Muscle of arm (tissue), 12 donors: ENCODE data around the gene PLEKHF1. TPM values are rescaled to one million over a fixed set of nuclear protein-coding genes. Genes with fewer than 3 reads are reported as not detected.

Experiments
- DNase-seq: peaks from one replicate; pipeline ENCODE4 v3.0.0-alpha.2; 2013
- polyA plus RNA-seq, 12 donors: library from polyadenylated mRNA; unstranded; fragments of 120-200 nt; gene quantifications; one replicate each; pipeline ENCODE4 v1.2.1, GENCODE V29; 2013; ENCODE audit not compliant: insufficient read length in 12 of 12

Gene PLEKHF1
- polyA plus RNA-seq, 12 donors = 2.5 to 5.5 (median 3.5) TPM; not detected in 2

DNA sequence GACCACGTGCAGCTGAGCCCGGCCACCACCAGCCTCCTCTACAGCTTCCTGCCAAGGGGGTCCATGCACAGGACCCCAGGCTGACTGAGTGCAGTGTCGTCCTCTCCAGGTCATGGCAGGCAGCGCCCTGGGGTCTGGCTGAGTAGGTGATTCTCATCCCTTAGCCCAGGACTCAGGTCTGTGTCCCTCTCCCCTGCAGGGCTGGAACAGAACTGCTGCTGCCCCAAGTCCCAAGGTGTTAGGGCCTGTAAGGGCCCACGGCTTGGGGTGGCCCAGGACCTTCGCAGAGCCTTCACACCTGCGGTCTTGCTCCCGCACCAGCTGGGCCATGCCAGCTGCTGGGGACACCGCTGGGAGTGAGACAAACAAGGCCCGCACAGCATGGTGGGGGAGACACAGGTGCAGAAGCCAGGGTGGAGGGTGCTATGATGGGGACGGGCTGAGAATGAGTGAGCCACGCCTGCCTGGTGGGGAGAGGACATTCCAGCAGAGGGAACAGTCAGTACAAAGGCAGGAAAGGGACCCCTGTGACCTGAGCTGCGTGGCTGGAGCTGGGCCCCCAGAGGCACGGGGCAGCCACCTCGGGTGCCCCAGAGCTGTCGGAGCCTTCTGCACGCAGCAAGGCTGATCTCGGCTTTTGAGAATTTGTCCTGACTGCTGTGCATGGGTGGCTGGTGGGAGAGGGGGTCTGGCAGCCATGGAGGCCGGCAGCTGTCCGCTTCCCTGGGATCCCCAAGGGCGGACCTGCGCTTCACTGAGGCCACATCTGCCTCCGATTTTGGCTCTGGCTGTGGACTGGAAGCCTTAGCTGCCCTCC, 11.9 kb downstream of the PLEKHF1 start:
- no peak for DNase-seq

DNA sequence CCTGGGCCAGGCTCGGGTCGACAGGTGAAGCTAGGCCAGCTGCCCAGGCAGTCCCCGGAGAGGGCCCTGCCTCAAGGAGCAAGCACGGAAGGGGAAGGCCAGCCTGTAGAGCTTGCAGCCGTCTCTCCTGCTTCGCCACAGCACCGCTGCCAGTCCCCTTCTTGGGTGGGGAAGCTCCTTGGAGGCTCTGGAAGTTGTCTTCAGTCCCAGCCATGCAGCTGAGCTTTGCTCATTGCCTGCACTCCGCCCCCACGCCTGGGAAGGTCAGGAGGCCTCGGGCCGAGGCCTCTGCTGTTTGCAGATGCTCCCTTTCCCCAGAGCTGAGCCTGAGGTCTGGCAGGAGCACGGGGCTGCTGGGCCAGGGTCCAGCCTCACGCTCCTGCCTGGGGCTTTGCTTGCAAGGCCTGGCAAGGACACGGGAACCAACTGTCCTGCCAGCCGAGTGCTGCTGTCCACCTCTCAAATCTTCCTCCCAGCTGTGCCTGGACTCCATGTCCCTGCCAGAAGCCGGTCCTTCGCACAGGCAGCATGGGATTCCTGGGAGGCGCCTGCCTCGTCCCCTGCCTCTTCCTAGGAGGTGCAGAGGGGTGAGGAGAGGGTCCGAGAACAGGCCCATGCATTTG, 13.3 kb downstream of the PLEKHF1 start:
- DNase-seq = peak; percentile 82

DNA sequence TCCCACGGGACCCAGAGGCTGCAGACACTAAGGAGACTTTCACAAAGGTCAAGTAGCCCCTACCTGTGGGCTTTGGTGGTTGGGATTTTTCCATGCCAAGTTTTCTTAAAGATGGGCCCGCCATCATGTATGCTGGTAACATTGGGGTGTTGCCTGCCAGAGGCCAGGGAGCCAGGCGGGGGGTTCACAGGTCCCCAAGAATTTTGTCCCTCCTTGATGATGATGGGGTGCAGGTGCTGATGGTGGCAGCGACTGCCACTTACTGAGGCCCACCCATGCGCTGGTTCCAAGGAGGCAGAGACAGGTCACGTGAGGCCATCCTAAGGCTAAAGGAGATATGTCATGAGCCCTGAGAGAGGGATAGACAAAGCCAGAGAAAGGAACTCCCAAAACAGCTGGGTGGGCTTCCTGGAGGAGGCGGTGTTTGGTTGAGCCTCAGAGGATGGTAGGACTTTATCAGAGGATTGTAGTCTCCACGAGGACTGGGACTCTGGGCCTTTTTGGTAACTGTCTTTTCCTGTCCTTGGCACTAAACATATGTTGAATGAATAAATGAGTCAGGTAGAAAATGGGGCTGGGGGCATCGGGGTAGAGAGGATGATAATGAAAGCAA, 14.4 kb downstream of the PLEKHF1 start:
- no peak for DNase-seq

DNA sequence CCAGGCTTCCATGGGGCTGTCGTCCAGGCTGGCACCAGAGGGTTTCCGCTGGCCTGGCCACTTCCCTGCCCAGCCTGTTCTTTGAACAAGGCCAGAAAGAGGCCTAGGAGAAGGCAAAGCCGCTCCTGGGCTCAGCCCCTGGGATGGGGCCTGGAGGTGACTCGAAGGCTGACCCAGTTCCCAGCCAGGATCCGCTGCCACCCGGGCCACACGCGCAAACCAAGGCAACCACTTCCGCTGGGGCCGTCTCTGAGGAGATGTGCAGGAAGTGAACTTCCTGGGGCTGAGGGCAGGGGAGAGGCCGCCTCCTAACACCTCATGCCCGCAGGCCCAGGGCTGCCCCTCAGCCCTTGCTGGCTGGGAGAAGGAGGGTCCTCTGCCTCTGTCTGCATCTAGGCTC, 15.2 kb downstream of the PLEKHF1 start:
- DNase-seq = no peak

DNA sequence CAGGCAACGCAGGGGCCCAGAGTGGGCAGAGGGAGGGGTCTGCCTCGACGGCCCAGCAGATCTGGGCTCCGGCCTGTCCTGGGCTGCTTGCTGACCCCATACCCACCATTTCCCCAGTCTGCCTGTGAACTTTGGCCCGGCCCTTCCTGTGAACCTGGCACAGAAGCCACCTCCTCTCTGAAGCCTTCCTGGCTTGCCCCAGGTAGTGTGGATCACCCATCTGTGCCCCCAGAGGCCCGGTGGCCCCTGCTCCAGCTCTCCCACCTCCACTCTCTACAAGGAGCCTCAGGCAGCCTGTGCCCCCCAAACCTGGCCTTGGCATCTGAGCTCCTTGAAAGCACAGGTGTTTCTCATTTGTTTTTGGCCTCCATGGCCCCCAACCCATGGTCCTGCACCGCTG, 15.7 kb downstream of the PLEKHF1 start:
- DNase-seq = no peak

DNA sequence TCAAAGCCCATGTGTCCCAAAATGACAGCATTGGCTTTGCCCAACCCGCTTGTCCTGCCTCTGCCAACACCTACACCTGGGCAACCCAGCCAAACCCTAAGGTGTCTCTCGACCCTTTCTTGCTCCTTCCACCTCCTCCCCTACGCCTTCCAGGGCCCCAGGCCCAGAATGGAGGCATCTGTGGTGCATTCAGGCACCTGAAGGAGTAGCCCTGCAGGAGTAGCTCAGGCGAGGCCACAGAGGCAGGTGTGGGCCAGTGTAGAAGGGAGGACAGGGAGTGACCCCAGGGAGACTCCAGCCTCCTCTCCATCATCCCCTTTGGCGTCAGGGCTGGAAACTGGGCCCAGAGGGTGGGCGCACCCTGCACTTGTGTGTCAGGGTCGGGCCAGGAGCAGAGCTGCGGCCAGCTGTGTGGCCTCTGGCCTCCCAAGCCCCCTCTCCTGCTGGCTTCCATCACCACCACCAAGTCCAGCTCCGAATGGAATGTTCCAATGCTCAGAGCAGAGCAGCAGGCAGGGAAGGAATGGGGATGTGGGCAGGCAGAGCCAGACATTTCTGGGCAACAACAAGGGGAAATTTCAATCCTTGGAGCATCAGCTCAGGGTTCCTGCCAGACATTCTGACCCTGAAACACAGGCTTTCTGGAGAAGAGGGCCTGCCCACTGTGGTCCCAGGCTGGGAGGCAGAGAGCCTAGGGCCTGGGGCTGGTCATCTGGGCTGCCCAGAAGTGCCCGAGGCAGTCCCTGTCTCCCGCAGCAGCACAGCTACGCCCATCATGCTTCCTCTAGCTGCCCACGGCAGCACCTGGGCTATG, 16.4 kb downstream of the PLEKHF1 start:
- DNase-seq = peak; percentile 82

DNA sequence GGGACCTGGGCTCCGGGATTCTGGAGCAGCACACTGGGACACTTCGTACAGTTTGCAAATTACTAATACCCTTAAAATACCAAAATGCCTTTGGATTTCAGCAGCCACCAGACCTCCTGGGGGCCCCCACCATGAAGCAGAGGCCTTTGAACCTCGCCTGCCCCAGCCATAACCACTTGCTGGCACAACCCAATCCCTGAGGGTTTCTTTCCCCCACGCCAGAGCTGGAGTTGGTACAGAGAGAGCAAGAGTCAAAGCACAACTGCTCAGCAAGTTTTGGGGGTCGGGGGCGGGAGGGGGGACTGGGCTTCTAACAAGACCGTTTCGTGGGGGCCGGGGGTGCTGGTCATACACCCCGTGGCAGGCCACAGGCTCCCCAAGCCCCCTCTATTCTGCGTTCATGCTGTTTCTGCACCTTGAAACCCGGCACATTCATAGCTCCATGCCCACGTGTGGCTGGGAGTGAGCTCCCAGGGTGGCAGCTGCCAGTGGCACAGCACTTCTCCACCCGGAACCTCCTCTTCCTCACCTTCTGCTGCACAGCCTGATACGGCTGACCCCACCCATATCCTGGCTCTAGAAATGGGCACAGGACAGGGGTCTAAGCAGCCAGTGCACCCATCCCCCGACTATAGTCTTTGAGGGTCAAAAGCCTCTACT, 17.1 kb downstream of the PLEKHF1 start:
- no peak for DNase-seq

DNA sequence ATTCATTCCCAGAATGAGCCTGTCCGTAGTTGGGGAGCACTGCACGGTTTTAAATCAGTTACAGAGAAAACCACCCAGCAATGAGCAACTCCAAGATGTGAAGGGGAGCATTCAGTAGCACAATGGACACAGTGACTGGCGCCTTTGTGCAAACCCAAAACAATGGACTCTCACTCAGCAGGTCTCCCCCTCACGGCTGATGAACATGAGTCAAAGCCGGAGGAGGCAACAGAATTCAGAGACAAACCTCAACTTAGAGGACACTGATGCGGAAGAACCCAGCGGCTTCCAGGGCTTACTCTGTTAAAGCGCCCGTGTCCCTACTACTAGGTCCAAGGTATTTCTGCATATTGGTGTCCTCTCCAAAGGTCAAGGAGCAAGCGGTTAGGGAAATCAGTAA, 17.7 kb downstream of the PLEKHF1 start:
- DNase-seq = no peak

DNA sequence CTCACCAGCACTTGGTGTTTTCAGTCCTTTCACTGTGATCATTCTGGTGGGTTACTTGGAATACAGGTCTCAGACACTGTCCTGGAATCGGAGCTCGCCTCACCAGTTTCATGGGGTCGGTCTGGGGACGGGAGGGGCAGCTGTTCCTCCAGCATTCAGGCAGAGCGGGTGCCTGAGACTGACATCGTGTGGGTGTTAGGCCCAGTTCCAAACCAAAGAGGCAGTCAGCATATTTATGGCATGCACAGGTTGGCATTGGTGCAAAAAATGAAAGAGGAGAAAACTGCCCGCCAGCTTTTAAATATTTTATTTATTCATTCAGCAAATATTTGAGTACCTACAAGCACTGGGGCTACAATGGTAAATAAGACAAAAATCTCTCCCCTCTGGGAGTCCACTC, 20.1 kb downstream of the PLEKHF1 start:
- no peak for DNase-seq

DNA sequence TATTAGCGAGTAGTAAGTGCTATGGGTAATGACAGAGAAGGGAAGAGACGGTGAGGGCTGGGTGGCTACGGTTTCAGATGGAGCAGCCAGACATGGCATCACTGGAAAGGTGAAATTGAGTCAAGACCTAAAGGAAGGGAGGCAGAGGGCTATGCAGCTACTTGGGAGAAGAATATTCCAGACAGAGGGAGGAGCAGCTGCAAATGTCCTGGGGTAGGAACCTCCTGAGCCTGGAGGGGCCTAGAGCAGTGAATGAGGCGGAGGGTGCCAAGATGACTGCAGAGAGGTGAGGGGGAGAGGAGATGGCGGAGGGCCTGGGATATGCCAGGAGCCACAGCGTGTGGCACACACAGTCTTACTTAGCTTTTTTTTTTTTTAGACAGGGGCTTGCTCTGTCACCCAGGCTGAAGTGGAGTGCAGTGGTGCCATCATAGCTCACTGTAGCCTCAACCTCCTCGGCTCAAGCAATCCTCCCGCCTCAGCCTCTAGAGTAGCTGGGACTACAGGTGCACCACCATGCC, 21.1 kb downstream of the PLEKHF1 start:
- no peak for DNase-seq

DNA sequence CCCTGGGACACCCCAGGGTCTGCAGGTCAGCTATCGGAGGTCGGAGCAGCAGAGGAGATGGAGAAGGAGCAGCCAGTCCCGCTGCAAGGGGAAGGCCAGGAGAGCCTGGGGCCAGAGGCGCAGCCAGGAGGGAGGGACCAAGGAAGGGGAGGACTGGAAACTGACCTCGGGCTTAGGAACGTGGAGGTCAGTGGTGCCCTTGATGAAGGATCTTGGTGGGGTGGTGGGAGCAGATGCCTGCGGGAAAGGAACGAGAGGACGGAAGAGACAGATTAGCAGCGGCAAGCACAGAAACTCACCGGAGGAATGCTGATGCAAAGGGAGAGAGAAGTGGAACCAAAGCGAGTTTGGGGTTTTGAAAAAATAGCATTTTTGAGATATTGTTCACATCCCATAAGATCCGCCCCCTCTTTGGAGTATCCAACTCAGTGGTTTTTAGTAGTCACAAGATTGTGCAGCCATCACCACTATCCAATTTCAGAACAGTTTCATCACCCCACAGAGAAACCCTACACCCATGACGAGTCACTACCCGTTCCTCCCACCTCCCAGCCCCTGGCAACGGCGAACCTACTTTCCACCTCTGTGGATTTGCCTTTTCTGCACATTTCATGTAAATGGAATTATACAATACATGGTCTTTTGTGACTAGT, 22.1 kb downstream of the PLEKHF1 start:
- DNase-seq = peak; percentile 66

DNA sequence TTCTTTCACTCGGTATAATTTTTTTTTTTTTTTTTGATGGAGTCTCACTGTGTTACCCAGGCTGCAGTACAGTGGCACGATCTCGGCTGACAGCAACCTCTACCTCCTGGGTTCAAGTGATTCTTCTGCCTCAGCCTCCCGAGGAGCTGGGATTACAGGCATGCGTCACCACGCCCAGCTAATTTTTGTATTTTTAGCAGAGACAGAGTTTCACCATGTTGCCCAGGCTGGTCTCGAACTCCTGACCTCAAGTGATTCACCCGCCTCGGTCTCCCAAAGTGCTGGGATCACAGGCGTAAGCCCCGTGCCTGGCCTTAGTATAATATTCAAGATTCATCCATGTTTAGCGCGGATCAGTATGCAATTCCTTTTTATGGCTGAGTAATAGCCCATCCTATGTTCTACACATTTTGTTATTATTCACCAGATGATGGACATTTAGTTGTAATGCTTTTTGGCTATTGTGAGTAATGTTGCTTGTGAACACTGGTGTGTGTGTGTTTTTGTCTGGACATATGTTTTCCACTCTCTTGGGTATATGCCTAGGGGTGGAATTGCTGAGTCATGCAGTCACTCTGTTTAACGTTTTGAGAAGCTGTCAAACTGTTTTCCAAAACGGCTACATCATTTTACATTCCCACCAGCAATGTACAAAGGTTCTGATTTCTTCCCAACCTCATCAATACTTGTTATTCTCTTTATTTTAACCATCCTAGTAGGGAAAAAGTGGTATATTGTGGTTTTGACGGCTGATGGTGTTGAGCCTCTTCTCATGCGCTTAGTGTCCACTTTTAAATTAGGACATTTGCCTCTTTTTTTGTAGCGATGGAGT, 22.9 kb downstream of the PLEKHF1 start:
- DNase-seq = no peak

DNA sequence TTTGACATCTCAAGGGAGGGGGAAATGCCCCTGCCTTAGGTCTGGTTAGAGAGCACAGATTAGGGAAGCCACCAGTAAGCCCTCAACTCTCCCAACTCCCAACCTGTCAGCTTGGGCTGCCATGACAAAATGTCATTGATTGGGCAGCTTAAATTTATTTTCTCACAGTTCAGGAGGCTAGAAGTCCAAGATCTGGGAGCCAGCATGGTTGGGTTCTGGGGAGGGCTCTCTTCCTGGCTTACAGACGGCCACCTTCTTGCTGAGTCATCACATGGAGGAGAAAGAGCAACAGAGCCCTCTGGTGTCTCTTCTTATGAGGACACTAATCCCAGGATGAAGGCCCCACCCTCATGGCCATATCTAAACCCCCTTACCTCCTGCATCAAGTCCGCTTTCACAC, 25.6 kb downstream of the PLEKHF1 start:
- no peak for DNase-seq

DNA sequence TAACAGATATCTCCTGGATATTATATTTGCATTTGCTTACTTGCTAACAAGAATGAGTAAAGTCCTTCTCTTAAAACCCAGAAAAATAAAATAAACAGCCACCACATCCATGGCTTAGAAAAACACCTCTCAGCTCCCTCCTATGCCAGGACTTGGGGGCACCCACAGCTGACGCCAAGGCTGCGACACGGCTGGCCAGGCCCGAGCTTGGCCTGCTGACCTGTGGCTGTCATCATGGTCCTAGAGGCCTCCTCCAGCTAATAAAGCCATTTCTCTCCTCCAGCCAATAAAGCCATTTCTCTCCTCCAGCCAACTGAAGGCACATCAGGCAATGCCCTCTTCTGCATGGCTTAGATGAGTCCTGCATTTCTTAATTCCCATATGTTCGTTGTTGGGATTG, 28.9 kb downstream of the PLEKHF1 start:
- DNase-seq = no peak

DNA sequence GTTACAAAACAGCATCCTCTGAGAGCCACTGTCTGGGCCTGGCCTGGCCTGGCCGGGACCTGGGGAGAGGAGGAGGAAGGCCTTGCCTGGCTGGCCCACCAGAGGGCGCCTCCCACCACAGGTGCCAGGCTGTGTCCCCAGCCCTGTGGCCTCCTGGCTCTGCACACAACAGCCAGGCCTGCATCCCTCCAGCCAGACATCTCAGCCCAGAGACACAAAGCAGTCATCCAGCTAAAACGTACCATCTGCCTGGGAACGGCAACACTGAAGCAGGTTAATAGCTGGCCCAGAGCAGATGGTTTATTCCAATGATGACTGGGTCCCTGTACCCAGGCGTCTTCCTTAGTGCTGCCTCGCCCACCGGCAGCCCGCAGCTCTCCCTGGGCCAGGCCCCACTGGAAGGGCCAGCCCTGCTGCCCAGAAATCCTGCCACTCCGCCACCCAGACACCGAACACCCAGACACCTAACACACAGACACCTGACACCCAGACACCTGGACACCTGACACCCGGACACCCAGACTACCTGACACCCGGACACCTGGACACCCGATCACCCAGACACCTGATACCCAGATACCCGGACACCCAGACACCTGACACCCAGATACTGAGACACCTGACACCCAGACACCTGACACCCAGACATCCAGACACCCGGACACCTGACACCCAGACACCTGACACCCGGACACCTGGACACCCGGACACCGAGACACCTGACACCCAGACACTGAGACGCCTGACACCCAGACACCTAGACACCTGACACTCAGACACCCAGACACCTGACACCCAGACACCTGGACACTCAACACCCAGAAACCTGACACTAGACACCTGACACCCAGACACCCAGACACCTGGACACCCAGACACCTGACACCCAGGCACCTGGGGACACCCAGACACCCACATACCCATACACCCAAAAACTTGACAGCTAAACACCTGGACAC, 29.7 kb downstream of the PLEKHF1 start:
- no peak for DNase-seq

DNA sequence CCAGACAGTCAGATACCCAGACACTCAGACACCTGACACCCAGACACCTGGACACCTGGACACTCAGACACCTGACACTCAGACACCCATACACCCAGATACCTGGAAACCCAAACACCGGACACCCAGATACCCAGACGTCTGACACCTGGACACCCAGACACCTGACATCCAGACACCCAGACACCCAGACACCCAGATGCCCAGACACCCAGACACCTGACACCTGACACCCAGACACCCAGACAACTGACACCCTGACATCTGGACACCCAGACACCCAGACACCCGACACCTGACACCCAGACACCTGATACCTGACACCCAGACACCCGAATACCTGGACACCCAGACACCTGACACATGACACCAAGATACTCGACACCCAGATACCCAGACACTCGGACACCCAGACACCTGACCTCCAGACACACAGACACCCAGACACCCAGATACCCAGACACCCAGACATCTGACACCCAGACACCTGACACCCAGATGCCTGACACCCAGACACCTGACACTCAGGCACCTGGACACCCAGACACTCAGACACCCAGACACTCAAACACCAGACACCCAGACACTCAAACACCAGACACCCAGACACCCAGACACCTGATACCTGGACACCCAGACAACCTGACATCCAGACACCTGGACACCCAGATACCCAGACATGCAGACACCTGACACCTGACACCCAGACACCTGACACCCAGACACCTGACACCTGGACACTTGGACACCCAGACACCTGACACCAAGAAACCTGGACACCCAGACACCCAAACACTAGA, 30.7 kb downstream of the PLEKHF1 start:
- no peak for DNase-seq

DNA sequence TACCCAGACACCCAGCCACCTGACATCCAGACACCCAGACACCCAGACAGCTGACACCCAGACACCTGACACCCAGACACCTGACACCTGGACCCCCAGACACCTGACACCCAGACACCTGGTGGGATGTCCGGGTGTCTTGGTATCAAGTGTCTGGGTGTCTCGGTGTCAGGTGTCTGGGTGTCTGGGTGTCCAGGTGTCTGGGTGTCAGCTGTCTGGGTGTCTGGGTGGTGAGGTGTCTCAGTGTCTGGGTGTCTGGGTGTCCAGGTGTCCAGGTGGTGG, 31.2 kb downstream of the PLEKHF1 start:
- DNase-seq = no peak
